Fibroblast of lung (primary cell): ENCODE data around the gene NUP210. TPM values are rescaled to one million over a fixed set of nuclear protein-coding genes. Genes with fewer than 3 reads are reported as not detected.

Source experiments
- DNase-seq, 2 donors: peaks; one replicate each; pipeline versions ENCODE4 v3.0.0 to v3.0.0-alpha.2; 2010; ENCODE audit warnings: low read depth in 2 of 2
- H2AFZ ChIP-seq: 2 replicates; pipeline ENCODE4 v1.5.1; 2012; ENCODE audit warnings: low read length, control low read depth, inconsistent platforms
- H3K27ac ChIP-seq: 2 replicates; pipeline ENCODE4 v1.5.1; 2011; ENCODE audit warnings: low read length, control low read depth; ENCODE audit not compliant: insufficient read depth
- H3K27me3 ChIP-seq: 2 replicates; pipeline ENCODE4 v1.5.1; 2011; ENCODE audit warnings: mild to moderate bottlenecking, low read length; ENCODE audit not compliant: control insufficient read depth, insufficient read depth
- H3K36me3 ChIP-seq: 2 replicates; pipeline ENCODE4 v1.5.1; 2011; ENCODE audit warnings: low read length; ENCODE audit not compliant: control insufficient read depth, insufficient read depth
- H3K4me1 ChIP-seq: 2 replicates; pipeline ENCODE4 v1.5.1; 2011; ENCODE audit warnings: low read length; ENCODE audit not compliant: control insufficient read depth, insufficient read depth; ENCODE audit errors: extremely low read depth
- H3K4me2 ChIP-seq: 2 replicates; pipeline ENCODE4 v1.5.1; 2011; ENCODE audit warnings: low read length, control low read depth; ENCODE audit not compliant: insufficient read depth; ENCODE audit errors: extremely low read depth
- H3K4me3 ChIP-seq, 4 experiments: fragments of 200-600 bp in 1 of 4; sonication (generic) in 1 of 4; replicated peaks in 1 of 4; 2 replicates each; pipeline ENCODE4 v1.5.1; 2011 to 2016; ENCODE audit warnings: low read length in 4 of 4, low read depth in 3 of 4, mild to moderate bottlenecking in 3 of 4, control low read depth in 2 of 4, inconsistent platforms in 1 of 4, mixed read lengths in 1 of 4; ENCODE audit not compliant: insufficient read depth in 1 of 4; ENCODE audit errors: control extremely low read depth in 1 of 4
- H3K79me2 ChIP-seq: 2 replicates; pipeline ENCODE4 v1.5.1; 2012; ENCODE audit warnings: mild to moderate bottlenecking, low read length, inconsistent platforms; ENCODE audit not compliant: control insufficient read depth, insufficient read depth
- H3K9ac ChIP-seq: 2 replicates; pipeline ENCODE4 v1.5.1; 2011; ENCODE audit warnings: mild to moderate bottlenecking, low read length, control low read depth; ENCODE audit not compliant: insufficient read depth
- H3K9me3 ChIP-seq: 2 replicates; pipeline ENCODE4 v1.5.1; 2012; ENCODE audit warnings: low read depth, low read length; ENCODE audit not compliant: control insufficient read depth, insufficient read depth
- H4K20me1 ChIP-seq: 2 replicates; pipeline ENCODE4 v1.5.1; 2011; ENCODE audit warnings: low read length; ENCODE audit not compliant: control insufficient read depth, insufficient read depth; ENCODE audit errors: extremely low read depth
- CTCF ChIP-seq, 2 donors: IDR thresholded peaks in 1 of 2; conservative IDR thresholded peaks in 1 of 2; 1 replicate in 1 of 2; 2 replicates in 1 of 2; pipeline ENCODE4 v1.5.1; 2011 to 2012; ENCODE audit warnings: low read length in 2 of 2, control low read depth in 1 of 2, inconsistent platforms in 1 of 2, low read depth in 1 of 2, mild to moderate bottlenecking in 1 of 2
- EZH2 ChIP-seq: IDR thresholded peaks from 2 replicates; pipeline ENCODE4 v1.5.1; 2012; ENCODE audit warnings: low read length, control low read depth, mild to moderate bottlenecking; ENCODE audit errors: missing control alignments
- polyA plus RNA-seq, 2 donors: library from polyadenylated mRNA; depleted of rRNA in 1 of 2; stranded (reverse) in 1 of 2; unstranded in 1 of 2; fragments of >200 nt; gene quantifications; 2 replicates each; pipeline ENCODE4 v1.2.1, GENCODE V29; 2011 to 2012; ENCODE audit warnings: missing spikeins in 1 of 2
- total RNA-seq: library from RNA; depleted of rRNA; stranded (reverse); fragments of >200 nt; gene quantifications from 2 replicates; pipeline ENCODE4 v1.2.1, GENCODE V29; 2014

The NUP210 gene
- total and polyA plus RNA-seq, 2 donors (not counting 1 experiment from before 2014, with no cell fraction given) = 0.09 to 0.33 TPM

GRCh38 chr3:13353936-13354542 is 66.1 kb downstream of the NUP210 start:
- H3K9ac ChIP-seq = no peak overlapping the region
- no peaks in the 10 kb centered on the region for H3K9me3 ChIP-seq
- H4K20me1 ChIP-seq = no peaks in the 10 kb centered on the region
- H3K79me2 ChIP-seq = no peaks in the 10 kb centered on the region
- H3K4me2 ChIP-seq = no peak overlapping the region
- H3K36me3 ChIP-seq = no peaks in the 10 kb centered on the region
- no peaks in the 10 kb centered on the region for H3K27me3 ChIP-seq
- DNase-seq = peak in 1 of 2 donors; percentile 22
- no peak for TF ChIP-seq EZH2
- TF ChIP-seq CTCF (conservative IDR thresholded peaks at IDR 0.05 in 1 of 2, IDR thresholded peaks at IDR 0.05 in 1 of 2; ENCODE audit: low read depth in 1 of 2, low read length in 2 of 2) = no peak
- H3K4me1 ChIP-seq = no peaks in the 10 kb centered on the region
- H3K4me3 ChIP-seq = no peak overlapping the region
- no peak overlapping the region for H2AFZ ChIP-seq
- H3K27ac ChIP-seq = no peak overlapping the region

DNA sequence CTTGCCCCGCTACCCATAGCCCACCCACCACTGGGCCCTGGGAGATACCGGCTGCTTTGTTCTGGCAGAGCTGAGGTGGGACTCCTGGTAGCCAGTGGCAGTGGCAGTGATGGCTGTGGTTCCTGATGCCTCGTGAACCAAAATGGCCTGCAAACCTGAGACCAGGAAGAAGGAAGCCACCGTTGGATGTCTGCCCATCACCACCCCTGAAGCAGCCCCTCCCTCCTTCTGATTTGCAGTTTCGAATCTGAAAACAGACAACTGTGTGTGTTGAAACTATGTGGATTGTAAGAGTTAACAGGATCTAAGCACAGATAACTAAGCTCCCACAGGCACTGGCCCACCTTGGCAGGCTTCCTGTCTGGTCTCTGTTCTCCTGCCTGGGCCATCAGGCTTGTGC is 66.6 kb downstream of the NUP210 start:
- Histone ChIP-seq H3K27ac (no peak overlapping the region), H4K20me1 (no peaks in the 10 kb centered on the region), H3K4me1 (no peaks in the 10 kb centered on the region), H3K9me3 (no peaks in the 10 kb centered on the region), H3K9ac (no peak overlapping the region), H3K4me2 (no peak overlapping the region), H3K27me3 (no peaks in the 10 kb centered on the region), H3K36me3 (no peaks in the 10 kb centered on the region), H3K79me2 (no peaks in the 10 kb centered on the region), H3K4me3 (no peak overlapping the region), H2AFZ (no peak overlapping the region)
- DNase-seq = no peak
- TF ChIP-seq EZH2 (no peak), CTCF (conservative IDR thresholded peaks at IDR 0.05 in 1 of 2, IDR thresholded peaks at IDR 0.05 in 1 of 2; ENCODE audit: low read depth in 1 of 2, low read length in 2 of 2) (no peak)

GRCh38 chr3:13352621-13353131 is 67.4 kb downstream of the NUP210 start:
- Histone ChIP-seq H3K9ac (no peak overlapping the region), H3K4me2 (no peak overlapping the region), H3K27ac (no peak overlapping the region), H3K4me3 (no peak overlapping the region), H3K4me1 (no peaks in the 10 kb centered on the region), H2AFZ (no peak overlapping the region), H3K27me3 (no peaks in the 10 kb centered on the region), H4K20me1 (no peaks in the 10 kb centered on the region), H3K9me3 (no peaks in the 10 kb centered on the region), H3K79me2 (no peaks in the 10 kb centered on the region), H3K36me3 (no peaks in the 10 kb centered on the region)
- DNase-seq = peak in 1 of 2 donors; percentile 44
- no peak for TF ChIP-seq CTCF (conservative IDR thresholded peaks at IDR 0.05 in 1 of 2, IDR thresholded peaks at IDR 0.05 in 1 of 2; ENCODE audit: low read depth in 1 of 2, low read length in 2 of 2)
- no peak for TF ChIP-seq EZH2
